MCF 10A (cell line): ENCODE results near the gene PCSK7. TPM values are rescaled to one million over a fixed set of nuclear protein-coding genes. Genes with fewer than 3 reads are reported as not detected.

Experiments
- BruUV-seq: library from RNA; stranded (reverse); fragments of 400-500 nt; replicated peaks from 2 replicates; lab custom pipeline; 2021; lab: Mats Ljungman, UMichigan
- CTCF ChIA-PET: fragments of 300-600 bp; sonication (Branson Sonifier 250); formaldehyde crosslinking; extraction: SDS; loops from one replicate; lab custom pipeline; 2021; ENCODE audit warnings: antibody characterized with exemption, inconsistent platforms; lab: Yijun Ruan, JAX
- POLR2A ChIA-PET: fragments of 300-600, 350-650 bp; sonication (Branson Sonifier 250); formaldehyde crosslinking; extraction: SDS; loops from one replicate; lab custom pipeline; 2020; ENCODE audit warnings: antibody characterized with exemption, inconsistent platforms; lab: Yijun Ruan, JAX
- DNase-seq: peaks from one replicate; pipeline ENCODE4 v3.0.0-alpha.2; 2018; ENCODE audit not compliant: unreplicated experiment
- H3K27ac Mint-ChIP-seq: one replicate; pipeline ENCODE4 v1.8.0; 2022; ENCODE audit warnings: mild to moderate bottlenecking, low read depth, mixed read lengths; ENCODE audit not compliant: unreplicated experiment
- H3K27me3 Mint-ChIP-seq: one replicate; pipeline ENCODE4 v1.8.0; 2022; ENCODE audit warnings: mixed read lengths; ENCODE audit not compliant: insufficient read depth, unreplicated experiment
- H3K36me3 Mint-ChIP-seq: one replicate; pipeline ENCODE4 v1.8.0; 2022; ENCODE audit warnings: mild to moderate bottlenecking, moderate library complexity, mixed read lengths; ENCODE audit not compliant: insufficient read depth, unreplicated experiment
- H3K4me1 Mint-ChIP-seq: one replicate; pipeline ENCODE4 v1.8.0; 2022; ENCODE audit warnings: mixed read lengths; ENCODE audit not compliant: insufficient read depth, unreplicated experiment
- H3K4me3 Mint-ChIP-seq: one replicate; pipeline ENCODE4 v1.8.0; 2022; ENCODE audit warnings: mild to moderate bottlenecking, moderate library complexity, mixed read lengths; ENCODE audit not compliant: unreplicated experiment
- H3K9me3 Mint-ChIP-seq: one replicate; pipeline ENCODE4 v1.8.0; 2022; ENCODE audit warnings: mixed read lengths; ENCODE audit not compliant: unreplicated experiment
- CTCF ChIP-seq: fragments of 200-600 bp; IDR thresholded peaks from one replicate; pipeline ENCODE4 v1.8.0; 2022; ENCODE audit warnings: antibody characterized with exemption, mild to moderate bottlenecking; ENCODE audit not compliant: unreplicated experiment
- intact Hi-C: fragments of 100-400 bp; cut with micrococcal nuclease; formaldehyde crosslinking; loops from 2 replicates; pipeline ENCODE4 v1.14.1; 2022
- total RNA-seq: library from RNA; stranded (reverse); gene quantifications from 2 replicates; pipeline ENCODE4 v1.2.3, GENCODE V29; 2022

PCSK7 gene
- total RNA-seq, 1 experiment from 2014 or later = 58.6 TPM

GRCh38 chr11:117232911-117233409 lies 1.1 kb upstream of the PCSK7 start:
- intact Hi-C loops = loop anchor here (2.0 to 10.0 kb wide), 3 partner anchors 84 to 582 kb away; partner anchors contain the start of gene BACE1
- Mint-ChIP-seq H3K4me3 (peak overlapping the region; percentile 94), H3K9me3 (no peaks in the 10 kb centered on the region), H3K36me3 (peaks cover 14% of the 10 kb centered on the region), H3K27me3 (no peaks in the 10 kb centered on the region), H3K27ac (peak overlapping the region; percentile 90), H3K4me1 (peaks cover 26% of the 10 kb centered on the region)
- DNase-seq = no peak
- no TSS peak for BruUV-seq
- ChIA-PET POLR2A (interaction anchor here (0.6 to 4.8 kb wide), 8 partner anchors 10 to 223 kb away, joined by 3 to 37 read pairs (median 4); partner anchors contain the start of genes PAFAH1B2 and SIDT2), CTCF (interaction anchor here (3.7 kb wide), 1 partner anchor 12 kb away, joined by 27 read pairs; no protein-coding TSS in a partner anchor)
- no peak for TF ChIP-seq CTCF

- ChIA-PET CTCF (interaction anchor here (0.5 to 3.7 kb wide), 10 partner anchors 8 to 422 kb away, joined by 3 to 27 read pairs (median 4); partner anchors contain the start of genes BACE1, CEP164 and SIDT2), POLR2A (interaction anchor here (0.6 to 4.8 kb wide), 15 partner anchors 10 to 1035 kb away, joined by 3 to 37 read pairs (median 4); partner anchors contain the start of genes PAFAH1B2 and SIDT2)
- Mint-ChIP-seq H3K36me3 (peaks cover 17% of the 10 kb centered on the region), H3K4me3 (peak within 1 kb of the TSS; percentile 94), H3K9me3 (no peaks in the 10 kb centered on the region), H3K27me3 (no peaks in the 10 kb centered on the region), H3K4me1 (peaks cover 26% of the 10 kb centered on the region), H3K27ac (peak within 1 kb of the TSS; percentile 90)
- DNase-seq = peak; percentile 68
- intact Hi-C loops = loop anchor here (2.0 to 10.0 kb wide), 3 partner anchors 85 to 583 kb away; partner anchors contain the start of gene BACE1
- TF ChIP-seq CTCF = peak; percentile 94
- BruUV-seq = no TSS peak
Observed at GRCh38 chr11:117232092-117232878, 412 bp upstream of the PCSK7 start, which contains the start of gene RNF214. TSS of gene RNF214 (plus strand) at chr11:117232671. CDS start at chr11:117234273, 1,602 bp downstream.

GRCh38 chr11:117230999-117231841 lies 653 bp downstream of the PCSK7 start:
- Mint-ChIP-seq H3K4me3 (peak overlapping the region; percentile 94), H3K36me3 (peaks cover 27% of the 10 kb centered on the region), H3K4me1 (peaks cover 26% of the 10 kb centered on the region), H3K27me3 (no peaks in the 10 kb centered on the region), H3K27ac (peak overlapping the region; percentile 89), H3K9me3 (no peaks in the 10 kb centered on the region)
- BruUV-seq = no TSS peak
- TF ChIP-seq CTCF = no peak
- POLR2A ChIA-PET = interaction anchor here (0.6 to 4.8 kb wide), 14 partner anchors 9 to 1036 kb away, joined by 3 to 37 read pairs (median 4); partner anchors contain the start of genes BACE1, PAFAH1B2 and SIDT2
- intact Hi-C loops = loop anchor here (10.0 kb wide), 2 partner anchors 154 to 584 kb away; no protein-coding TSS in a partner anchor
- CTCF ChIA-PET = interaction anchor here (0.5 to 3.7 kb wide), 17 partner anchors 10 to 777 kb away, joined by 3 to 27 read pairs (median 3); partner anchors contain the start of genes BACE1, CEP164 and SIDT2
- no peak for DNase-seq
